Measurements from ENCODE around the gene TBL1X.

GRCh38 chrX:9708923-9709553, 244.2 kb downstream of the TBL1X start:
- TF ChIP-seq POLR2A (IDR thresholded peaks at IDR 0.05; ENCODE audit: low read length), result no peak
- no peak for TF ChIP-seq GATA1 (IDR thresholded peaks at IDR 0.05; ENCODE audit: low read depth, low read length)
